ENCODE data around the gene PRAMEF12. TPM values are rescaled to one million over a fixed set of nuclear protein-coding genes. Genes with fewer than 3 reads are reported as not detected.

Gene PRAMEF12
- total and polyA plus RNA-seq, 5 donors from 2014 or later = not detected

DNA sequence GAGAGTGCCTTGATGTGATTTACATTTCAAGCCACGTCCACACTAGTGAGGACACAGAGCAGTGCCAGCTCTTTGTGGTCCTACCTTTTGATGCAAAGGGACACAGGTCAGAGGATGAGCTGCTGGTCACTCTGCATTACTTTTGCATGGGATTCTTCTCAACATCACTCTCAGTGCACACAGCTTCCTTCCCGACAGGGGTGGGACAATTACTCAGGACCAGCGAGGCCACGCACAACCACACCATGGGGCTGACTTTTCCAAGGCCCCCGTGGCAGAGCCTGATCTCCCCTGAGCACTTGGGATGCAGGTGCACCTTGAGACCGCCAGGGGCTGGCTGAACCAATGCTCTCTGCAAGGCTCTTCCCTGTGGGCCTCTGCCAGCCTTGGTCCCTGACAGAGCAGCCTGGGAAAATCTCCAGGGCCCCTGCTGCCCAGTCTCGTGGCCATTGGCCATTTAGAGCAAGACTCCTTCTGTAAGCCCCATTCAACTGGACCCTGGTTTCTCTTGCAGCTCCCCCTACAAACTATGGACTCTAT is 13.2 kb upstream of the PRAMEF12 start:
- Mint-ChIP-seq H3K9me3 (peaks cover 0 to 3% (median 0%) of the 10 kb centered on the region in 7 donors), H3K4me3 (no peak overlapping the region), H3K27me3 (no peaks in the 10 kb centered on the region), H3K4me1 (no peaks in the 10 kb centered on the region), H3K36me3 (no peaks in the 10 kb centered on the region), H3K27ac (no peak overlapping the region)
- Histone ChIP-seq H3K9me3 (ENCODE audit: control insufficient read depth in 2 of 2, low read length in 2 of 2) (no peaks in the 10 kb centered on the region), H3K4me1 (ENCODE audit: control insufficient read depth, insufficient read depth, low read length, poor library complexity, severe bottlenecking) (no peaks in the 10 kb centered on the region), H3K36me3 (ENCODE audit: control insufficient read depth, insufficient read depth, low read length) (no peaks in the 10 kb centered on the region), H3K27ac (ENCODE audit: insufficient read depth, low read length, poor library complexity, severe bottlenecking) (no peak overlapping the region), H3K27me3 (ENCODE audit: control insufficient read depth, insufficient read depth, low read length) (no peaks in the 10 kb centered on the region), H3K4me3 (ENCODE audit: low read depth, low read length) (no peak overlapping the region)
- DNase-seq (no peak), ATAC-seq (ENCODE audit: low read depth in 2 of 2) (no peak)

DNA sequence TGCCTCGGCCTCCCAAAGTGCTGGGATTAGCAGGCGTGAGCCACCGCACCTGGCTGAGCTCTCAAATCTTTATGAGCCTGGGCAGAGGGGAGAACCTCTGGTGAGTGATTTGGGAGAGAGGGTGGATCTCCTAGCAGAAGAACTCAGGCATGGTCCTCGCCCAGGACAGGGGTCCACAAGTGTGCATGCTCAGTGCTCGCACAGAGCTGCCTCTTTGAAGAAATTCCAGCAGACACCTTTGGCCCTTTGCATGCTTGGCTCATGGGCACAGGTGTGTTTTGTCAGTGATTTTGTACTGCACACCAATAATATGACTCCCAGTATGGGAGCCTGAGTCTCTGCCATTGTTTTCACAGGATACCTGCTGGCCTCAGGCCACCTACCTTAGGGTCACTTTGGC is 11.8 kb upstream of the PRAMEF12 start:
- DNase-seq (no peak), ATAC-seq (ENCODE audit: low read depth in 2 of 2) (no peak)
- Mint-ChIP-seq H3K27me3 (no peaks in the 10 kb centered on the region), H3K4me1 (no peaks in the 10 kb centered on the region), H3K36me3 (no peaks in the 10 kb centered on the region), H3K4me3 (no peak overlapping the region), H3K27ac (no peak overlapping the region), H3K9me3 (peaks cover 0 to 3% (median 0%) of the 10 kb centered on the region in 7 donors)
- H3K4me1 ChIP-seq (ENCODE audit: control insufficient read depth, insufficient read depth, low read length, poor library complexity, severe bottlenecking) = no peaks in the 10 kb centered on the region
- no peak overlapping the region for H3K27ac ChIP-seq (ENCODE audit: insufficient read depth, low read length, poor library complexity, severe bottlenecking)
- H3K36me3 ChIP-seq (ENCODE audit: control insufficient read depth, insufficient read depth, low read length) = no peaks in the 10 kb centered on the region
- H3K27me3 ChIP-seq (ENCODE audit: control insufficient read depth, insufficient read depth, low read length) = peaks cover under 1% of the 10 kb centered on the region
- no peak overlapping the region for H3K4me3 ChIP-seq (ENCODE audit: low read depth, low read length)
- no peaks in the 10 kb centered on the region for H3K9me3 ChIP-seq (ENCODE audit: control insufficient read depth in 2 of 2, low read length in 2 of 2)

DNA sequence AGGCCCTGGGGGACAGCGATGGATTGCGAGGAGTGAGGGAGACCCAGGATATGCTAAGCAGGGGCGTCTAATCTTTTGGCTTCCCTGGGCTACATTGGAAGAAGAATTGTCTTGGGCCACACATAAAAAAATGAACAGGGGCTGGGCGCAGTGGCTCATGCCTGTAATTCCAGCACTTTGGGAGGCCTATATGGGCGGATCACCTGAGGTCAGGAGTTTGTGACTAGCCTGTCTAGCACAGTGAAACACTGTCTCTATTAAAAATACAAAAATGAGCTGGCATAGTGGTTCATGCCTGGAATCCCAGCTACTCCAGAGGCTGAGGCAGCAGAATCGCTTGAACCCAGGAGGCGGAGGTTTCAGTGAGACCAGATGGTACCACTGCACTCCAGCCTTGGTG is 10.8 kb upstream of the PRAMEF12 start:
- Mint-ChIP-seq H3K27me3 (peaks cover 5% of the 10 kb centered on the region), H3K4me1 (no peaks in the 10 kb centered on the region), H3K4me3 (no peak overlapping the region), H3K36me3 (no peaks in the 10 kb centered on the region), H3K9me3 (peaks cover 0 to 3% (median 0%) of the 10 kb centered on the region in 7 donors), H3K27ac (no peak overlapping the region)
- Histone ChIP-seq H3K27ac (ENCODE audit: insufficient read depth, low read length, poor library complexity, severe bottlenecking) (no peak overlapping the region), H3K27me3 (ENCODE audit: control insufficient read depth, insufficient read depth, low read length) (peaks cover 3% of the 10 kb centered on the region), H3K4me3 (ENCODE audit: low read depth, low read length) (no peak overlapping the region), H3K36me3 (ENCODE audit: control insufficient read depth, insufficient read depth, low read length) (no peaks in the 10 kb centered on the region), H3K4me1 (ENCODE audit: control insufficient read depth, insufficient read depth, low read length, poor library complexity, severe bottlenecking) (no peaks in the 10 kb centered on the region), H3K9me3 (ENCODE audit: control insufficient read depth in 2 of 2, low read length in 2 of 2) (no peaks in the 10 kb centered on the region)
- no peak for DNase-seq
- ATAC-seq (ENCODE audit: low read depth in 2 of 2) = no peak

DNA sequence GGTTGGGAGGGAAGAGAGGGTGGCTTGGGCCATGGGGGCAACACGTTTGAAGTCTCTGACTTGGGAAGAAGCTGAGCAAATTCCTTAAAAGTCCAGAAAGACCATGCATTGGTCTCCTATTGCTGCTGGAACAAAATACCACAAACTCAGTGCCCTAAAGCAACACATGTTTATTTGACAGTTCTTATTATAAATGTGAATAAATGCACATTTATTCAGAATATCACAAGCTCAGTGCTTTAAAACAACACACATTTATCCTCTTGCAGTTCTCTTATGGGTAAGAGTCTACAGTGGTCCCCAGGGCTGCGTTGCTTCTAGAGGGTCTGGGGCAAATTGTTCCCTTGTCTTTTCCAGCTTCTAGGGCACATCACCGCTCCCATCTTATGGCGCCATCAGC is 10.1 kb upstream of the PRAMEF12 start:
- ATAC-seq (ENCODE audit: low read depth in 2 of 2) = no peak
- no peak overlapping the region for H3K27ac Mint-ChIP-seq
- H3K4me3 Mint-ChIP-seq = no peak overlapping the region

DNA sequence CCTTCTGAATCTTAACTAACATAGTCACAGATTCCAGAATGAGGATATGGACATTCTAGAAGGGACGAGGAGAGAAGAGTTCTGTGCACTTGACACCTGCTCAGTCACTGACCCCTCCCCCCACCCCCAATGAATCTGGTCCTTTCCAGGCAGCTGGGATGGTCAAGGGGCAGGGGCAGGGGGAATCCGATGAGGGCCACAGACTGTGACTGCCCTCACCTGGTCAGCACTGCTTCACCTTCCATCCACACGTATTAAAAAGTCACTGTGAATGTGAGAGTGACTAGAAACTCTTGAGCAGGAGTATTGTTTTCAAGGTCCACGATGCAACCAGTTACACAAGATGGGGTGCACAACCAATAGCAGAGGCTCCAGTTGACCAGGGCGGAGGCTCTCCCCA is 9.5 kb upstream of the PRAMEF12 start:
- DNase-seq = no peak
- H3K27ac ChIP-seq (ENCODE audit: insufficient read depth, low read length, poor library complexity, severe bottlenecking) = no peak overlapping the region
- no peaks in the 10 kb centered on the region for H3K36me3 Mint-ChIP-seq
- peaks cover 6% of the 10 kb centered on the region for H3K27me3 Mint-ChIP-seq
- no peaks in the 10 kb centered on the region for H3K4me1 ChIP-seq (ENCODE audit: control insufficient read depth, insufficient read depth, low read length, poor library complexity, severe bottlenecking)
- peaks cover 0 to 3% (median 0%) of the 10 kb centered on the region in 7 donors for H3K9me3 Mint-ChIP-seq
- H3K4me3 Mint-ChIP-seq = no peak overlapping the region
- no peak for ATAC-seq (ENCODE audit: low read depth in 2 of 2)
- H3K4me3 ChIP-seq (ENCODE audit: low read depth, low read length) = no peak overlapping the region
- H3K36me3 ChIP-seq (ENCODE audit: control insufficient read depth, insufficient read depth, low read length) = no peaks in the 10 kb centered on the region
- H3K27me3 ChIP-seq (ENCODE audit: control insufficient read depth, insufficient read depth, low read length) = peaks cover 3% of the 10 kb centered on the region
- peak overlapping the region in 1 of 3 donors; percentile 7 for H3K27ac Mint-ChIP-seq
- no peaks in the 10 kb centered on the region for H3K4me1 Mint-ChIP-seq
- H3K9me3 ChIP-seq (ENCODE audit: control insufficient read depth in 2 of 2, low read length in 2 of 2) = no peaks in the 10 kb centered on the region

More for the DNA sequence above, 10.1 kb upstream of the PRAMEF12 start:
- no peaks in the 10 kb centered on the region for H3K36me3 ChIP-seq (ENCODE audit: control insufficient read depth, insufficient read depth, low read length)
- Mint-ChIP-seq H3K9me3 (peaks cover 0 to 3% (median 0%) of the 10 kb centered on the region in 7 donors), H3K27me3 (peaks cover 5% of the 10 kb centered on the region), H3K4me1 (no peaks in the 10 kb centered on the region), H3K36me3 (no peaks in the 10 kb centered on the region)
- no peak overlapping the region for H3K4me3 ChIP-seq (ENCODE audit: low read depth, low read length)
- no peak for DNase-seq
- no peak overlapping the region for H3K27ac ChIP-seq (ENCODE audit: insufficient read depth, low read length, poor library complexity, severe bottlenecking)
- H3K9me3 ChIP-seq (ENCODE audit: control insufficient read depth in 2 of 2, low read length in 2 of 2) = no peaks in the 10 kb centered on the region
- H3K4me1 ChIP-seq (ENCODE audit: control insufficient read depth, insufficient read depth, low read length, poor library complexity, severe bottlenecking) = no peaks in the 10 kb centered on the region
- peaks cover 3% of the 10 kb centered on the region for H3K27me3 ChIP-seq (ENCODE audit: control insufficient read depth, insufficient read depth, low read length)

DNA sequence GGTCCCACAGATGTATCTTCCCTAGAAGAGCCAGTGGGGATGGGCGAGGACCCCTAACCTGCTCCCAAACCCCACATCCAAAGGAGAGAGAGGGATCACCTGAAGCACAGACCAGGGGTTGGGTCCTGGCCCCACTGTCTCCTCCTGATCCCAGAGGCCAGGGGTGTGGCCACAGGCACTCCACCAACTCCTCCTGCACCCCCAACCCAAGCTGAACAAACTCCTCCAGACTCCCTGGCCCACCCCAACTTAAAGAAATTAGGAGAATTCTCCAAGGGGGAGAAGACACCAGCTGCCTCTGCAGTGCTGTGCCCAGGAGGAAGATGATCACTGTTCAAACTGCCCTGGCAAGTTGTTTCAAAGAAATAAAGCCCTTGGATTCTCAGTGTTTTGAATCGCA is 4.5 kb upstream of the PRAMEF12 start:
- no peak for ATAC-seq (ENCODE audit: low read depth in 2 of 2)
- Mint-ChIP-seq H3K27me3 (peaks cover 18% of the 10 kb centered on the region), H3K27ac (no peak overlapping the region), H3K4me3 (no peak overlapping the region), H3K9me3 (peaks cover 0 to 1% (median 0%) of the 10 kb centered on the region in 7 donors), H3K36me3 (no peaks in the 10 kb centered on the region), H3K4me1 (no peaks in the 10 kb centered on the region)
- no peak overlapping the region for H3K27ac ChIP-seq (ENCODE audit: insufficient read depth, low read length, poor library complexity, severe bottlenecking)
- no peak for DNase-seq
- peaks cover 3% of the 10 kb centered on the region for H3K27me3 ChIP-seq (ENCODE audit: control insufficient read depth, insufficient read depth, low read length)
- H3K9me3 ChIP-seq (ENCODE audit: control insufficient read depth in 2 of 2, low read length in 2 of 2) = no peaks in the 10 kb centered on the region
- no peak overlapping the region for H3K4me3 ChIP-seq (ENCODE audit: low read depth, low read length)
- H3K4me1 ChIP-seq (ENCODE audit: control insufficient read depth, insufficient read depth, low read length, poor library complexity, severe bottlenecking) = no peaks in the 10 kb centered on the region
- no peaks in the 10 kb centered on the region for H3K36me3 ChIP-seq (ENCODE audit: control insufficient read depth, insufficient read depth, low read length)

DNA sequence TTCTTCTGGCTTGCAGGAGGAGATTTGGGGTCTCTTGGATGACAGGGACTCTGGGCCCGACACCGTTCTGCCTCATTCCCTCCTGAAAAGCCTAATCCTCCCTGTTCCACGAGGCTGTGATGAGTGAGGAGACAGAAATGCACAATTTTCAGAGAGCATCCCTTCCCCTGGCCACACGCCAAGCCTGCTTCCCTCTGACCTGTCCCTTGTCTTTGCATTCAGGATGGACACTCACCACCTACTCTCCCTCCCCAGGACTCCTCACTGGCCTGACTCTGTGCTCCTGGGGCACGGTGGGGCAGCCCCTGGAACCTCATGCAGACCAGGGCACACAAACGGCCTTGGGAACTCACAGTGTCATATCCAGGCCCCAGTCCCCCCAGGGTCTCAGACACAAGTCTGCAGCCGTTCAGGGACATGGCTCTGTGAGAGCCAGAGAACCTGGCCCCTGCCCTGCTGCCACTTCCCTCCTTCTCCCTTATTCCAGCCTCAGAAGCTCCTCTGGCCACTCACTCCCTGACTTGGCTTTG is 3.5 kb upstream of the PRAMEF12 start:
- no peak overlapping the region for H3K4me3 ChIP-seq (ENCODE audit: low read depth, low read length)
- H3K4me1 ChIP-seq (ENCODE audit: control insufficient read depth, insufficient read depth, low read length, poor library complexity, severe bottlenecking) = no peaks in the 10 kb centered on the region
- no peak overlapping the region for H3K27ac ChIP-seq (ENCODE audit: insufficient read depth, low read length, poor library complexity, severe bottlenecking)
- Mint-ChIP-seq H3K27me3 (peaks cover 18% of the 10 kb centered on the region), H3K9me3 (peaks cover 0 to 1% (median 0%) of the 10 kb centered on the region in 7 donors), H3K4me1 (no peaks in the 10 kb centered on the region), H3K4me3 (no peak overlapping the region), H3K27ac (no peak overlapping the region), H3K36me3 (no peaks in the 10 kb centered on the region)
- no peak for DNase-seq
- no peaks in the 10 kb centered on the region for H3K36me3 ChIP-seq (ENCODE audit: control insufficient read depth, insufficient read depth, low read length)
- ATAC-seq (ENCODE audit: low read depth in 2 of 2) = no peak
- H3K9me3 ChIP-seq (ENCODE audit: control insufficient read depth in 2 of 2, low read length in 2 of 2) = no peaks in the 10 kb centered on the region
- peaks cover 3% of the 10 kb centered on the region for H3K27me3 ChIP-seq (ENCODE audit: control insufficient read depth, insufficient read depth, low read length)

DNA sequence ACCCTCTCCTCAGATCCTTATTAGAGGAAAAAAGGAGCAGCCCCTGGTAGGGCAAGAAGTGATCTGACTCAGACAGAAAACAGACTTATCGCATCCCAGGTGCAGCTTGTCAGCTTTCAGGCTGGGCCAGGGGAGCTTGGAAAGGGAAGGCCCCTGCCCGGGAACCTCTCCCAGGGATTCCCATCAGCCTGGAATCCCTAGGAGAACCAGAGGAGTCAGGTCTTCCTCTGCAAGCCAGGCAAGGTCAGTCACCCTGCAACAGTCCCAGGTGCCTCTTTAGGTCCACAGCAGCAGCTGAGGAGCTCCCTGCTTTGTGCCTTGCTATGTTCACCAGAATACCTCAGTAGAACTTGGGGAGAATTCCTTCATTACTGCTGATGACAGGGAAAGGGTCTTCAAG is 2.9 kb upstream of the PRAMEF12 start:
- Histone ChIP-seq H3K4me1 (ENCODE audit: control insufficient read depth, insufficient read depth, low read length, poor library complexity, severe bottlenecking) (no peaks in the 10 kb centered on the region), H3K36me3 (ENCODE audit: control insufficient read depth, insufficient read depth, low read length) (no peaks in the 10 kb centered on the region), H3K27me3 (ENCODE audit: control insufficient read depth, insufficient read depth, low read length) (peaks cover 3% of the 10 kb centered on the region), H3K4me3 (ENCODE audit: low read depth, low read length) (no peak overlapping the region), H3K9me3 (ENCODE audit: control insufficient read depth in 2 of 2, low read length in 2 of 2) (no peaks in the 10 kb centered on the region), H3K27ac (ENCODE audit: insufficient read depth, low read length, poor library complexity, severe bottlenecking) (no peak overlapping the region)
- Mint-ChIP-seq H3K27me3 (peaks cover 18% of the 10 kb centered on the region), H3K4me1 (no peaks in the 10 kb centered on the region), H3K36me3 (no peaks in the 10 kb centered on the region), H3K4me3 (no peak overlapping the region), H3K9me3 (peaks cover 0 to 1% (median 0%) of the 10 kb centered on the region in 7 donors), H3K27ac (no peak overlapping the region)
- ATAC-seq (ENCODE audit: low read depth in 2 of 2) = no peak
- DNase-seq = no peak

Data from CD4-positive, CD25-positive, alpha-beta regulatory T cell (primary cell).